Measurements from ENCODE around the gene DENND5B.
"Not testable (repeated sequence)": the region's sequence is repeated elsewhere in the genome, so short reads cannot be mapped to it uniquely, and the experiment has no call there.

DENND5B gene

DNA sequence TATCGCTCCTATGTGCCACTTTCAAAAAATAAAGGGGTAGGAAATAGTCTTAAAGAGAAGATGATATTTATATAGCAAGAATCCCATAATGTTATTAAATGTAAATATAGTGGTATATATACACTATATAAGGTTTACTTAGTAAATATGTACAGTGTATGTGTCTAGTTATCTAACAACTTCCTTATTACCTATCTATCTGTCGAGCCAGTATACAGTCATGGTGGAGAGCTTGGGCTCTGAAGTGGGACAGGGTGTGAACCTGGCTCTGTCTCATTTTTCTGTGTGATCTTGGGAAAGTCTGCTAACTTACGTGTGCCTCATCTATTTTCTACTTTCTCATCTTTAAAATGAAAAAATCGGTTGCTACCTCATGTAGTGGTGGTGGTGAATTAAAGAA is 202.2 kb downstream of the DENND5B start:
- TF ChIP-seq, protein P1, sequence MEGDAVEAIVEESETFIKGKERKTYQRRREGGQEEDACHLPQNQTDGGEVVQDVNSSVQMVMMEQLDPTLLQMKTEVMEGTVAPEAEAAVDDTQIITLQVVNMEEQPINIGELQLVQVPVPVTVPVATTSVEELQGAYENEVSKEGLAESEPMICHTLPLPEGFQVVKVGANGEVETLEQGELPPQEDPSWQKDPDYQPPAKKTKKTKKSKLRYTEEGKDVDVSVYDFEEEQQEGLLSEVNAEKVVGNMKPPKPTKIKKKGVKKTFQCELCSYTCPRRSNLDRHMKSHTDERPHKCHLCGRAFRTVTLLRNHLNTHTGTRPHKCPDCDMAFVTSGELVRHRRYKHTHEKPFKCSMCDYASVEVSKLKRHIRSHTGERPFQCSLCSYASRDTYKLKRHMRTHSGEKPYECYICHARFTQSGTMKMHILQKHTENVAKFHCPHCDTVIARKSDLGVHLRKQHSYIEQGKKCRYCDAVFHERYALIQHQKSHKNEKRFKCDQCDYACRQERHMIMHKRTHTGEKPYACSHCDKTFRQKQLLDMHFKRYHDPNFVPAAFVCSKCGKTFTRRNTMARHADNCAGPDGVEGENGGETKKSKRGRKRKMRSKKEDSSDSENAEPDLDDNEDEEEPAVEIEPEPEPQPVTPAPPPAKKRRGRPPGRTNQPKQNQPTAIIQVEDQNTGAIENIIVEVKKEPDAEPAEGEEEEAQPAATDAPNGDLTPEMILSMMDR (IDR thresholded peaks at IDR 0.05), result no peak
- no peaks in the 10 kb centered on the region for H3K27me3 Mint-ChIP-seq (ENCODE audit: low read depth, poor library complexity)
- H3K36me3 Mint-ChIP-seq (ENCODE audit: low read depth), result peaks cover 79% of the 10 kb centered on the region
- no peak overlapping the region for H3K4me3 Mint-ChIP-seq
- DNase-seq, result no peak
- no peaks in the 10 kb centered on the region for H3K9me3 Mint-ChIP-seq
- no peak overlapping the region for H3K27ac Mint-ChIP-seq
- peaks cover 36% of the 10 kb centered on the region for H3K4me1 Mint-ChIP-seq

DNA sequence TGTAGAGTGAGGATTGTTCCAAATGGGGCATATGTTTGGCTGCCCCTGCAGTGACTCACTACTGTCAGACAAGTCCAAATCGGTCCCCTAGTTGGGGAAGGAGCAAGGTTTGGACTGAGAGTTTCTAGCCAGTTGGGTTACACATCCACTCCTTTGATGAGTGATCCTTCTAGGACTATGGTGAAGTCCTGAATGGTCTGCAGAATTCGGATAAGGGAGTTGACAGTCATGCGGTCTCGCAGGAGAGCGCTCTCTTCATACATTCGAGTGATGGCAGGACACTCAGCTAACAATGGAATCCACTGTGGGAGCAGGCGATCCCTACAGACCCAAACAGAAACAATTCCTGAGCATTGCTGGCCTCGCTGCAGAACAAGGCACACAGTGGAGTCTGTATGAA is 203.5 kb downstream of the DENND5B start:
- Mint-ChIP-seq H3K4me3 (no peak overlapping the region), H3K36me3 (ENCODE audit: low read depth) (peaks cover 71% of the 10 kb centered on the region), H3K9me3 (peaks cover 2% of the 10 kb centered on the region), H3K27me3 (ENCODE audit: low read depth, poor library complexity) (no peaks in the 10 kb centered on the region), H3K27ac (peak overlapping the region; percentile 22), H3K4me1 (peaks cover 30% of the 10 kb centered on the region)
- TF ChIP-seq, protein P1 (IDR thresholded peaks at IDR 0.05), result no peak
- no peak for DNase-seq

DNA sequence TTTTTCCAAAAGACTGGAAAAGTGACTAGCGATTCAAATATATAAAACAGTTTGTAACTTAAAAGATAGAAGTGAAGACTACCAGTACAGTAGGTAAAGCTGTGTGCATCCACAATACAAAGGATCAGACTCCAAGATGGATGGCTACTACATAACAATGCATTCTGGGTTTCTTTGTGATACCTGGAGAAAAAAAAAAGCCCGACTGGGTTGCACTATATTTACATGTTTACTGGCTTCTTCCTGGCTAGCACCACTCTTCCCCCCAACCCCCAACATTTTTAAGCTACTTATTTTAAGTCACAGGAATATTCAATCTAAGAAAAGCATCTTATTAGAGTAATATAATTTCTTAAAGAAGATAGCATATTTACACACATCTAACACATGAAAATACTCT is 203.9 kb downstream of the DENND5B start:
- H3K4me1 Mint-ChIP-seq, result peaks cover 30% of the 10 kb centered on the region
- peaks cover 6% of the 10 kb centered on the region for H3K9me3 Mint-ChIP-seq
- H3K27ac Mint-ChIP-seq, result peak overlapping the region; percentile 52
- TF ChIP-seq, protein P1 (IDR thresholded peaks at IDR 0.05), result no peak
- peaks cover 71% of the 10 kb centered on the region for H3K36me3 Mint-ChIP-seq (ENCODE audit: low read depth)
- H3K27me3 Mint-ChIP-seq (ENCODE audit: low read depth, poor library complexity), result no peaks in the 10 kb centered on the region
- no peak for DNase-seq
- no peak overlapping the region for H3K4me3 Mint-ChIP-seq

DNA sequence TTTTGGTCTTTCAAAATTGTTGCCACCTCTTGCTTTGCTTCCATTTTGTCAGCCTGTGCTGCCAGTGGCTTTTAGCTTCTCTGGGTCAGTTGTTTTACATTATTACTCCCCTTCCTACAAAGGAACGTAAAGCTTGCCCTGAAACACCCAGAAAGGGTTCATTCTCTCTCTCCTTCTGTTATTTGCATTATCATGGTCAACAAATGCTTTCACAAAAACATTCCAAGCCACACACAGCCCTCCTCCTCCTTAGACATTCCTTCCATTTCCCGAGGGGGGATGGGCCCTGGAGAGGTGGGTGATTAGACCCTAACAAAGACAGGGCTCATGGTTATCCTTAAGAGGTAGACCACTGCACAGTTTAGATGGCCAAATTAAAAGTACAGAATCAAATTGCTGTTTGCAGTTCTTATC is 204.6 kb downstream of the DENND5B start:
- Mint-ChIP-seq H3K27me3 (ENCODE audit: low read depth, poor library complexity) (no peaks in the 10 kb centered on the region), H3K36me3 (ENCODE audit: low read depth) (peaks cover 71% of the 10 kb centered on the region), H3K4me1 (peaks cover 29% of the 10 kb centered on the region), H3K4me3 (peak overlapping the region; percentile 5), H3K27ac (peak overlapping the region; percentile 52), H3K9me3 (peaks cover 10% of the 10 kb centered on the region)
- TF ChIP-seq, protein P1 (IDR thresholded peaks at IDR 0.05), result no peak
- DNase-seq, result peak; percentile 14

DNA sequence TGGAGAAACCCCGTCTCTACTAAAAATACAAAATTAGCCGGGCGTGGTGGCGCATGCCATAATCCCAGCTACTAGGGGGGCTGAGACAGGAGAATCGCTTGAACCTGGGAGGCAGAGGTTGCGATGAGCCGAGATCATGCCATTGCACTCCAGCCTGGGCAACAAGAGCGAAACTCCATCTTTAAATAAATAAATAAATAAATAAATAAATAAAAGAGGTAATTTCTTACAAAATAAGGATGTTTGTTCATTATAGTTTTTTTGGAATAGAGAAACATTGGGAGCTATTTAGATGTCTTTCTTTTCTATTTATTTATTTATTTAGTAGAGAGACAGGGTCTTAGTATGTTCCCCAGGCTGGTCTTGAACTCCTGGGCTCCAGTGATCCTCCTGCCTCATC is 213.7 kb downstream of the DENND5B start:
- H3K27ac Mint-ChIP-seq; H3K27me3 Mint-ChIP-seq (ENCODE audit: low read depth, poor library complexity); DNase-seq; H3K4me3 Mint-ChIP-seq: not testable (repeated sequence)
- peaks cover 11% of the 10 kb centered on the region for H3K36me3 Mint-ChIP-seq (ENCODE audit: low read depth)
- H3K9me3 Mint-ChIP-seq, result peaks cover 16% of the 10 kb centered on the region
- H3K4me1 Mint-ChIP-seq, result peaks cover 18% of the 10 kb centered on the region

DNA sequence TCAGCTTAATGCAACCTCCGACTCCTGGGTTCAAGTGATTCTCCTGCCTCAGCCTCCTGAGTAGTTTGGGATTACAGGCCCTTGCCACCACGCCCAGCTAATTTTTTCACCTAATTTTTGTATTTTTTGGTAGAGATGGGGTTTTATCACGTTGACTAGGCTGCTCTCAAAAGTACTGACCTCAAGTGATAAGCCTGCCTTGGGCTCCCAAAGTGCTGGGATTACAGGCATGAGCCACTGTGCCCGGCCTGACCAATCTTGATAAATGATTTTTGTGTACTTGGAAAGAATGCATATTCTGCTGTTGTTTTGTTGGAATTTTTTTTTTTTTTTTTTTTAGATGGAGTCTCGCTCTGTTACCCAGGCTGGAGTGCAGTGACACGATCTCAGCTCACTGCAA is 215.5 kb downstream of the DENND5B start:
- H3K4me1 Mint-ChIP-seq, result peaks cover 29% of the 10 kb centered on the region
- not testable (repeated sequence) for H3K4me3 Mint-ChIP-seq; DNase-seq; H3K27me3 Mint-ChIP-seq (ENCODE audit: low read depth, poor library complexity); H3K27ac Mint-ChIP-seq; H3K9me3 Mint-ChIP-seq; H3K36me3 Mint-ChIP-seq (ENCODE audit: low read depth)

DNA sequence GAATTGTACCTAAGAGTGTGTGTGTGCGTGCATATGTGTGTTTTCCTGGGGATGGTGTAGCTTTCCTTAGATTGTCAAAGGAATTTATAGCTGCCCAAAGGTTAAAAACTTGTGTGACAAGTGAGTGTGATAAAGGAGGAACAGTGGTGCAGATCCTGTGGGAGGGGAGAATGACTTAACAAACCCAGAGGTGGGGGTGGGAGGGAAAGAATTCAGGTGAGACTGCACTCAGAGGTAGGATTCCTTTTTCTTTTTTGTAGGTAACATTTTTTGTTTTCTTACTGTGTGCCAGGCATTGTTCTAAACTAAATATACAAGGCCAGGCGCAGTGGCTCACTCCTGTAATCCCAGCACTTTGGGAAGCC is 219.7 kb downstream of the DENND5B start:
- Mint-ChIP-seq H3K27me3 (ENCODE audit: low read depth, poor library complexity) (peaks cover 6% of the 10 kb centered on the region), H3K4me1 (peaks cover 53% of the 10 kb centered on the region), H3K27ac (peak overlapping the region; percentile 100), H3K9me3 (no peaks in the 10 kb centered on the region), H3K4me3 (peak overlapping the region; percentile 74), H3K36me3 (ENCODE audit: low read depth) (no peaks in the 10 kb centered on the region)
- no peak for DNase-seq
- TF ChIP-seq, protein P1 (IDR thresholded peaks at IDR 0.05), result no peak
